HG02588 (cell line): Measurements from ENCODE around the gene CZIB.
"Not testable (repeated sequence)": the region's sequence is repeated elsewhere in the genome, so short reads cannot be mapped to it uniquely, and the experiment has no call there.

ENCODE experiments used
- ATAC-seq: cut with Tn5 transposase; IDR thresholded peaks from one replicate; pipeline ENCODE4 v1.9.1; 2021; ENCODE audit warnings: mild to moderate bottlenecking, moderate library complexity; ENCODE audit not compliant: unreplicated experiment

CZIB gene

DNA sequence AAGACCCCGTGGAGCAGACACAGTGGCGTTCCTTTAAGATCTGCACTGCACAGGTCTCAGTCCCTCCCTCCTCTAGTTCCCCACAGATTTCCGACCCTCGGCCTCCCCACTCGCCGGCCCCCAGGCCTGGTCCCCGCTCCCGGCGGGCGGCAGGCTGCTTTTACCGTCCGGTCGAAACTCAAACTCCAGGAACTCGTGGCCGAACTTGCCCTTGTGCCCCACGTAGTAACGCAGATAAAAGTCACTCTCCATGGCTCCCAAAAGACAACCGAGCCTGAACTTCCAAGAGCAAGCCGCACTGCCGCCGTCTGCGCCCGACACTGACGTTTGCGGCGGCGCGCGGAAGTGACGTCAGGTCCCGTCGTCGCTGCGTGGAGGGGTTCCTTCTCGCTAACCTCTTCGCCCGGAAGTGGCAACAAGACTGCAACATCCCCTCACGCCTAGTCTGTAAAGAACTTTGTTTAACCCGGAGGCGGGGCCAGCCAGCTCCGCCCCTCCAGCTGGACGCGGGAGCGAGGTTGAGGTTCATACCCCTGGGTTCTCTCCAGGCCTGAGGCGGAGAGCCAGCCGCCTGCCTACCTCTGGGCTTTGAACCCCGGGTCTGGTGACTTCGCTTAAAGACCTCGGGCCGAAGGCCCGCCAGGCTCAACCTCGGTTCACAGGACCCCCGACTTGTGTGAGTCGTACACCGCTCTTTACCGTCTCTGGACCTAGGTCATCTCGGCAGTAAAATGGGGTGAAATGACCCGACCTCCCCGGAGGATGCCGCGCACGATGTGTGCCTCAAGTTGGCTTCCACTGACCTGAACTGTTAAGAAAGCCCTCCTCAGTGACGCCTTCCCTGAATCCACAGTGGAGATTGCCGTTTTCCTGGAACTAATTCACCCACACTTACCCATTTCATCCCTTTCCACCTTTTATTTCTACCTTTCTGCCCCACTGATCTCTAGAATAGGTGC, 18.0 kb upstream of the CZIB start, which contains the start of gene MAGOH:
TSS of gene MAGOH (minus strand) at position 322 of the 959 bp plus-strand sequence. CDS start at position 252, 70 bp downstream.
- peak; percentile 94 for ATAC-seq

DNA sequence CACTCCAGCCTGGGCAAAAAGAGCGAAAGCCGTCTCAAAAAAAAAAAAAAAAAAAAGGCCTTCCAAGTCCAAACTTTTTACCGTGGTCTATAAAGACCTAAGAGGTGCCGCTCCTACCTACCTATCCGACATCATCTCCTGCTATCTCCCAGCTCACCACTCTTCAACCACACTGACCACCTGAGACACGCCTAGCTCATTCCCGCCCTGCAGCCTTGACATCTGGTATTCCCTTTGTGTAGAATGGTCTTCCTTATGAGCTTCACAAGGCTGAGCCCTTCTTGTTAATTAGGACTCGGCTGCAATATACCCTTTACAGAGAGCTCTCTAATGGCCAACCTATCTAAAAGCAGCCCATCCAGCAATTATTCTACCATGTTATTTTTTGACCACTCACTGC, 17.2 kb upstream of the CZIB start:
- no peak for ATAC-seq

DNA sequence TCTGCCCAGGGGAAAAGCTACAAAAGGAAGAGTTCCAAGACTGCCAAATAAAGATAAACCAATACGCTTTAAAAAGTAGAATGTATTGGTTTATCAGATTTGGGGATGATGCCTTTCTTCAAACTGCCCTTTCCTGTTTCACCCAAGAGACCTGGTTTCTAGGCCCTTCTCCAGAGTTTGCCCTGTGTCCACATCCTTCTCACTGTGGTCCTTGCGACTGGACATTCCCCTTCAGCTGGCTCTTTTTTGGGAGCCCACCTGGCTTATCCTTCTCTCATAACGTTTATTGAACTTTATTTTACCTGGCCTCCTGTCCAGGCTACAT, 490 bp upstream of the CZIB start:
- ATAC-seq, result no peak

DNA sequence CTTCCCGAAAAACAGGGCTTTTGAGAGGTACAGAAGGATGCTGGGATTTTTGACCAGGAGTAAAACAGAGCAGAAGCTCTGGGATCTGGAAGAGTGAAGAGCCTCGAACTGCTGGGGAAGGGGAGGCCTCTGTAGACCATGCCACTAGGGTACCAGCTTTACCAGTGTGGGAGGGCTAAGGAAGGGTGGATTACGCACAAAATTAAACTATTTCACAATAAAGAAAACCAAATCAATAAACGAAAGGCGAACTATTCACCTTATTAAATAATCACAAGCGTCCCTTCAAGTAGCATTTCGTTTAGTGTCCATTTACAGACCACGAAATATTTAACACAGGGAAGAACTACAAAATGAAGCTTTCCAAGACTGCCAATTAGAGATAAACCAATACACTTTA, 723 bp downstream of the CZIB start:
- ATAC-seq, result no peak

DNA sequence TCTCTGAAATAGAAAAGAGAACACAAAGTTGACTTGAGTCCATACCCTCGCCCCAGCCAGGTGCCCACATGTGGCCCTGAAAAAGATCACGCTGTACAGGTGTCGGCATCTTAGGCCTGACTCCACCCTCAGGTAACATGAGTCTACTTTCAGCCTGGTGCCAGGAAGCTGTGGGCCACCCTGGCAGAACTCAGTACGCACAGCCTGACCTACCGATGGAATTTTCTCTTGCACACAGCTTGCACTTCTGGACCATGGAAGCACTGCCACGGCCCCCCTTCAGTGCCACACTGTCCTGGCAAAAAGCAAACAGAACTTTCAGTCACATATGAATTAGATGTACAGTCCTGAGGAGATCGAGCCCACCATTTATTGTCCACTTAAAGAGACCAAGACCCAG, 2.2 kb downstream of the CZIB start:
- ATAC-seq, result no peak

DNA sequence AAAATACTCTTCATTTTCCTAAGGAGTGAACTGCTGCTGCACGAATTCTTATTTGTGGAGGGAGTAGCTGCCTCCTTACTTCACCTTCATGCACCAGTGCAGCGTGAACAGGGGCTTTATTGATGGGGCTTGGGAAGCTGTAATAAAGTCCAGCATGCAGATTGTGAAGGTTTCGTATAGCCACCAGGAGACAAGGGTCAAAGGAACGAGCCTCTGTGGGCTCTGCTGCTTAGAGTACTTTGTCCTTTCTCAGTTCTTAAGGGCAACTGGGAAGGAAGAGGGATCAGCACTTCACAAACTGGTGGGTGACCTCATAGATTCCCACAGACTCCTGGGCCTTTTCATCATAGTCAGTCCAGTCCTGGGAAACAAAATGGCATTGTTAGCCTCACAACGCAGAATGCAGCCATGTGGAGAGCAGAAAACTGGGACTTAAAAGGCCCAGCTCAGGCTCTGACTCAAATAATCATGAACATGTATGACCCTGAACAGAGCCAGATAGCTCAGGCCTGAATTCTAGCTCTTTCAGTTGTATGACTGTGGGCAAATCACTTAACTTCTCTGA, 6.0 kb downstream of the CZIB start:
- ATAC-seq, result no peak

DNA sequence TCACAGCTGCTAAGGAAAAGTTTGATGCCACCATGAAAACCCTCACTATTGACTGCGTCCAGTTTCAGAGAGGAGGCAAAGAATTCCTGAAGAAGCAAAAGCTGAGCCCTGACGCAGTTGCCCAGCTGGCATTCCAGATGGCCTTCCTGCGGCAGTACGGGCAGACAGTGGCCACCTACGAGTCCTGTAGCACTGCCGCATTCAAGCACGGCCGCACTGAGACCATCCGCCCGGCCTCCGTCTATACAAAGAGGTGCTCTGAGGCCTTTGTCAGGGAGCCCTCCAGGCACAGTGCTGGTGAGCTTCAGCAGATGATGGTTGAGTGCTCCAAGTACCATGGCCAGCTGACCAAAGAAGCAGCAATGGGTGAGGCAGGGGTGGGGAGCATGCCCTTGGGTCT, 9.5 kb downstream of the CZIB start:
- ATAC-seq, result no peak

DNA sequence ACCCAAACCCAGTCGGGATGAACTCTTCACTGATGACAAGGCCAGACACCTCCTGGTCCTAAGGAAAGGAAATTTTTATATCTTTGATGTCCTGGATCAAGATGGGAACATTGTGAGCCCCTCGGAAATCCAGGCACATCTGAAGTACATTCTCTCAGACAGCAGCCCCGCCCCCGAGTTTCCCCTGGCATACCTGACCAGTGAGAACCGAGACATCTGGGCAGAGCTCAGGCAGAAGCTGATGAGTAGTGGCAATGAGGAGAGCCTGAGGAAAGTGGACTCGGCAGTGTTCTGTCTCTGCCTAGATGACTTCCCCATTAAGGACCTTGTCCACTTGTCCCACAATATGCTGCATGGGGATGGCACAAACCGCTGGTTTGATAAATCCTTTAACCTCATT, 10.1 kb downstream of the CZIB start:
- ATAC-seq, result no peak

DNA sequence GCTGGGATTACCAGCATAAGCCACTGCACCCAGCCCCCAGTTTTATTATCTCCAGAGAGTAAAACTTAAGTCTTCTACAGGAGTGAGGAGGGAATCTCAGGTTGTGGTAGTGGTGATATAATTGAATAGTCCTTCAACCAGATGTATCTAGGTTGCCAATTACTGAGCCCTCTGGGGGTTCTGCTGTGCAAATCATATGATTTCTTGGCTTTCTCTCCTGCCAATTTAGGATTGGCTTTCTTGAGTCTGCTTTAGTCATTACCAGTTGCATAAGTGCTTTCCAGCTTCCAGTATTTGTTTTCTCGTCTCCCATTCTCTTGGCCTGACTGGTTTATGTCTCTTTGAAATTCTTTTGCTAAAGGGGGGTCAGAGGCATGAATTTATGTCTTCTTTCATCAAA, 12.7 kb downstream of the CZIB start:
- no peak for ATAC-seq

DNA sequence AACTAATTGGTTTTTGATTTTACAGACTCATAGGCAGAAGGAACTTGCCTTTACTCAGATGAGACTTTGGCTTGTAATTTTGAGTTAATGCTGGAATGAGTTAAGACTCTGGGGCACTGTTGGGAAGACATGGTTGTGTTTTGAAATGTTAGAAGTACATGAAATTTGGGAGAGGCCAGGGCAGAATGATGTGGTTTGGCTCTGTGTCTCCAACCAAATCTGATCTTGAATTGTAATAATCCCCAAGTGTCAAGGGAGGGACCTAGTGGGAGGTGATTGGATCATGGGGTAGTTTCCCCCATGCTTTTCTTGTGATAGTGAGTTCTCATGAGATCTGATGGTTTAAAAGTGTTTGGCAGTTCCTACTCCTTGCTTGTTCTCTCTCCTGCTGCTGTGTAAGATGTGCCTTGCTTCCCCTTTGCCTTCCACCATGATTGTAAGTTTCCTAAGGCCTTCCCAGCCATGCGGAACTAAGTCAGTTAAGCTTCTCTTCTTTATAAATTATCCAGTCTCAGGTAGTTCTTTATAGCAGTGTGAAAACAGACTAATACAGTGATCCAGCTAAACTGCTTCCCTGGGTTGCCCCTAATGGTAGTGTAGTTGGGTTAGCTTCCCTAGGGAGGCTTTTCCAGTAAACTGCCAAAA, 13.6 kb downstream of the CZIB start:
- ATAC-seq, result no peak

DNA sequence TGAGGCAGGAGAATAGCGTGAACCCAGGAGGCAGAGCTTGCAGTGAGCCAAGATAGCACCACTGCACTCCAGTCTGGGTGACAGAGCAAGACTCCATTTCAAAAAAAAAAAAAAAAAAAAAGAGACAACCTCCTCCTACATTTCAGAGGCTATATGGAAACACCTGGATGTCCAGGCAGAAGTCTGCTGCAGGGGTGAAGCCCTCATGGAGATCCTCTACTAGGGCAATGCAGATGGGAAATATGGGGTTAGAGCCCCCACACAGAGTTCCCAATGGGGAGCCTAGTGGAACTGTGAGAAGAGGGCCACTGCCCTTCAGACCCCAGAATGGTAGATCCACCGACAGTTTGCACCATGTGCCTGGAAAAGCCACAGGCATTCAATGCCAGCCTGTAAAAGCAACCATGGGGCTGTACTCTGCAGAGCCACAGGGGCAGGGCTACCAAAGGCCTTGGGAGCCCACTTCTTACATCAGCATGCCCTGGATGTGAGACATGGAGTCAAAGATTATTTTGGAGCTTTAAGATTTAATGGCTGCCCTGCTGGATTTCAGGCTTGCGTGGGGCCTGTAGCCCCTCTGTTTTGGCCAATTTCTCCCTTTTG, 14.2 kb downstream of the CZIB start:
- ATAC-seq, result not testable (repeated sequence)

DNA sequence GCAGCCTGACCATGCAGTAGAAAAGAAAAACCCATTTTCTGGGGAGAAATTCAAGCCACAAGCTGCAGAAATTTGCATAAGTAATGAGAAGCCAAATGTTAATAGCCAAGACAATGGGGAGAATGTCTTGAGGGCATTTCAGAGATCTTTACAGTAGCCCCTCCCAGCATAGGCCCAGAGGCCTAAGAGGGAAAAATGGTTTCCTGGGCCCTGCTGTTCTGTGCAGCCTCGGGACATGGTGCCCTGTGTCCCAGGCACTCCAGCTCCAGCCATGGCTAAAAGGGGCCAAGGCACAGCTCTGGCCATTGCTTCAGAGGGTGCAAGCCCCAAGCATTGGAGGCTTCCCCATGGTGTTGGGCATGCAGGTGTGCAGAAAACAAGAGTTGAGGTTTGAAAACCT, 14.9 kb downstream of the CZIB start:
- ATAC-seq, result not testable (repeated sequence)

DNA sequence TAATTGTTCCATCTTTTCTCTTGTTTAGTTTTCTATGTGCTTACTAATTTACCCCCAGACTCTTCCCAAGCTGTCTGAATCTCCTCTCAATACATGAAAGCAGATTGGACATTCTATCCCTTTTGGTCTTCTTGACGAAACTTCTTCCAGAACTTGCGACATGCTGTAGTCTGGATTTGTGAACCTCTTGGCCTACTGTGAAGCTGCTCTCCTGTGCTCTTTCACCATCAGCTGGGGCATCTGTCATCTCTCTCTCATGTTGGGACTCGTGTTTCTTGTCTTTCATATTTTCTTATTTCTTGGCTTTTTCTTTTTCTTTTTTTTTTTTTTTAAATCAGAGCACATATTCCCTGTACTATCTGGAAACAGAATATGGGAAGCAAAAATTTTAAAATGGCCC, 17.0 kb downstream of the CZIB start:
- no peak for ATAC-seq

DNA sequence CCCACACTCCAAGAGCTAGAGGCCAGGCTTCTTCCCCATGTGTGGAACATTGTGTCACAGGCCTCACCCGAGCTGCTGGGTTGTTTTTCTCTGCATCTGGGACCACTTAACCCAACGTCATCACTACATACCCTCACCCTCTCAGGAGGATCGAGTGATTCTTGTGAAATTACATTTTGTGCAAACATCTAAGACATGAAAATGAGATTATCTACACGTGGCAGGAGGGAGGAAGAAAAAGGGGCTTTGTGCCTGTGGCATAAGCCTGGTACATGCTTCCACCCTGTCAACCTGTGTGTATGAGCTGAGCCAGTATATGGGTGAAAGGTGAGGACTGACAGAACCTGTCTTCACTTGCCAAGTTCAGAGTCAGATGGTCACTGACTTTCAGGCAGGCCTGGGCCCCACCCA, 22.2 kb downstream of the CZIB start:
- ATAC-seq, result no peak

DNA sequence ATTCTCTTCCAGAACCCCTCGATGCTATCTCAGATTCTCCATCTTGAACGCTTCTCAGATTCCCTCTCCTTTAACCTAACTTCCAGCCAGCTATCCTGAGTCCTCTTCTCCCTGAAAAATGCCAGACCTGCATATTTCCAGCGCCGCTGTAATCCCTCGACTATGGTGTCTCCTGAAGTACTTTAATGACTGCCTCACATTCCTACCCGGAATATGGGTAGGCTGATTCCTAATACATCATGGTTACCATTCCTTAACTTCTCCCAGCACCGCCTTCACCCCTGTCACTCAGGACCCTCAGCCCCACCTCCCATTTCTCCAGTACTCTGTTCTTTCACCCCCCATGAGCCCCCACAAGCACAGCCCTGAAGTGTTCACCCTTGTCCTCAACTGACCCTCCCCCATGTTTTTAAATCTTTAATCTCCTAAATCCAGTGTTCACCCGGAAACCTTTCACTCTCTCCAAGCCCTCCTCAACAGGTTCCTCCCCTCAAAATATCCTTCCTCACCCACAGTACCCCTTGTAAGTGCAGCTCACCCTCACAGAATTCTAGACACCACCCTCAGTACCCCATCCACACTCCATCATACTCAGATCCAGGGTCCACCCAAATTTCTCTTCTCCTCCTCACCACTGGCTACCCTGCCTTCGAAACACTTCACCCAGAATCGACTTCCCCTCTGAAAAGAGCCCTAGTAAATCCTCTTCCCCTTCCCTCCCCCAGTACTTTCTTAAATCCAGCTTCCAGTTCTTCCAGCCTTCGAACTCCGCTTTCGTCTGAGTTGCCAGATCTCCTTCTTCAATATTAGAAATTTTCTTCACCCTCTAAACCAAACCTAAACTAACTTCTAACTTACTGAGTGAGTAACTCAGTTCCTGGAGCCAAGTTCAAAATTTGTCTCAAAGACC, 22.9 kb downstream of the CZIB start:
- no peak for ATAC-seq

DNA sequence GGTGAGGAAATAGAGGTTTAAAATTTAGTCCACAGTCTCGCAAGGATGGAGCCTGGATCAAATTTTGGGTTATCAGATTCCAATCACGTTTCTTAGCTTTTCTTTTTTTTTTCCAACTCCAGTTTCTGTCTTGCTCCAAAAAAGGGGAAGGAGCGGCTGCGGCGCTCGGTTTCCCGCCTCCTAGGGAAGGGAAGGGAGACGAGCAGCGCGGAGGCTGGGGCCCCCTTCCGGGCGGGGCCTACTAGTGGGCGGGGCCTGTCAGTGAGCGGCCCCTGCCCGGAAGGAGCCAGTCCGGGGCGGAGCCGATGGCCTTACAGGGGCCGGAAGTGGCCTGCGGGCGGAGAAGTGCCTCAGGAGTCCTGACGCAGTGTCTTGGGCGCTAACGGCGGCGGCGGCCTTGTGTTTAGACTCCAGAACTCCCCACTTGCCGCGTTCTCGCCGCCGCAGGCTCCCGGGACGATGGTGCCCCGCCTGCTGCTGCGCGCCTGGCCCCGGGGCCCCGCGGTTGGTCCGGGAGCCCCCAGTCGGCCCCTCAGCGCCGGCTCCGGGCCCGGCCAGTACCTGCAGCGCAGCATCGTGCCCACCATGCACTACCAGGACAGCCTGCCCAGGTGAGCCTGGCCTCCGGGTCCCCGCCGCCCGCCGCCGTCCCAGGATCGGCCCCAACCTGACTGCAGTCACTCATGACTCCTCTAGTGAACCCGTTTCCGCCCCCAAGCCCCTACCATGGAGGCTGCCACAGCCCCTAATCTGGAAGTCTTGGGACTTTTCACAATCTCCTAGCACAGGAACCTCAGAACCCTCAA, 23.7 kb downstream of the CZIB start, which contains the start of gene CPT2:
TSS of gene CPT2 (plus strand) at position 340 of the 806 bp plus-strand sequence. CDS start at position 460, 120 bp downstream.
- ATAC-seq, result peak; percentile 98

DNA sequence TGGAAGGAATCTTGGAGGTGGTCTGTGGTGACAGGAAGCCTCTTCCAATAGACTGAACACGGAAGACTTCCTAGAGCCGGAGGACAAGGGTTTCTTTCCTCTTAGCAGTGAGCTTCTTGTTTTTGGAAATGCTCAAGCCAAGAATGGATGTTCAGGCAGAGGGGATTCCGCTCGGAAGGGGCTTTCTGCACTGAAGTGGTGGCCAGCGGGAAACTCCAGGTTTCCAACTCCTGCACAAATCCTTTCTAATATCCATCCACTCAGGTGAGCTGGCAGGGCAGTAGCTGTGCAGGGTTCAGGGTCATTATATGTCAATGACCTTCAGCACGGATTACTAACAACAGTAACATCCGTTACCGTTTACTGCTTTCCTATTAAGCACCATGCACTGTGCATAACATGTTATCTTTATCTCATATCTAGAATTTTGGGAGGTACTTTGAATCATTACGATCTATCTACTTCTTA, 24.4 kb downstream of the CZIB start:
- peak; percentile 13 for ATAC-seq

DNA sequence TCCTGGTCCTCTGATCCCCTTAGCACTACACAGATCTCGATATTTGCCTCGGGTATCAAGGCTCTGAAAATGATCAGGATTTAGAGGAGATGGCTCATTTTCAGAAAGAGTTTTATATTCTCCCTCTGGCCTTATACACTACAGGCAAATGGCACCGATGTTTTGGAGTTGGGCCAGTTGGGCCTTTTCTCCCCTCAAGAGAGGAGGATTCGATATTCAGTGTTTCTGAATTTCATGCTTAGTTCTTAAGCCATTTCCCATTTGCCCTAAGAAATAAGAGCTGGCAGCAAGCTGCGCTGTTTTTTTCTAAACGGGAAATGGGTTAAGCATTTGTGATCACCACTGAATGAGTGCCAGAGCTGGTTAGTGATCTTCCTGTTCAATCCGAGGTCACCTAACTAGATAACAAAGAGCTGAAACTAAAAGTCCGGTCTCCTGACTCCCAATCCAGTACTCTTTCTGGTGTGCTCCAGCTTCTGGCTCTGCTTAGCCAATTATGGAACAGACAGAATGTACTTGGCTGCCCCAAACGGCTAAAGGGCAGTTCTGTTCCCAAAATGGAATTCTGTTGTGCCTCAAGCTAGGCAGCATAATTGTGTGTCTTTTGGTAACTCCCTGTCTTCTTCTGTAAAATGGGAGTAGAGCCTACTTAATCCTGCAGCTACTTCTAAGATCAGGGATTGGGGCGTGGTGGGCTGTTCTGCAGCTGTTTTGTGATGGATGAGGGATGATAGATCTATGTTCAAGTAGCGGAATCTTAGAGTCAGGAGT, 25.0 kb downstream of the CZIB start:
- no peak for ATAC-seq

DNA sequence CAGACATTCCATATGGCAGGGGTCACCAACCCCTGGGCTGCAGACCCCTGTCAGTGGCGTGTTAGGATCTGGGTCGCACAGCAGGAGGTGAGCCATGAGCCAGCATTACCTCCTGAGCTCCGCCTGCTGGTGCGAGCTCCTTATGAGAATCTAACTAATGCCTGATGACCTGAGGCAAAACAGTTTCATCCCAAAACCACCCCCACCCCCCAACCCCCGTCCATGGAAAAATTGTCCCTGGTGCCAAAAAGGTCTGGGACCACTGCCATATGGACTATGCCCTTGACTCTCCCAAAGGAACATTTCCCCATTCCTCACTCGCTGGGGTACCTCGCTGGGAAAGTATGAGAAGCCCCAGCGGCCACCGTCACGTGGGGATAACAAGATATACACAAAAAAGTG, 30.2 kb downstream of the CZIB start:
- no peak for ATAC-seq
